ENCODE data around the gene HIPK4.

HIPK4 gene

GRCh38 chr19:40367577-40368434 lies 22.2 kb downstream of the HIPK4 start:
- no peak for DNase-seq (ENCODE audit: low read depth)

DNA sequence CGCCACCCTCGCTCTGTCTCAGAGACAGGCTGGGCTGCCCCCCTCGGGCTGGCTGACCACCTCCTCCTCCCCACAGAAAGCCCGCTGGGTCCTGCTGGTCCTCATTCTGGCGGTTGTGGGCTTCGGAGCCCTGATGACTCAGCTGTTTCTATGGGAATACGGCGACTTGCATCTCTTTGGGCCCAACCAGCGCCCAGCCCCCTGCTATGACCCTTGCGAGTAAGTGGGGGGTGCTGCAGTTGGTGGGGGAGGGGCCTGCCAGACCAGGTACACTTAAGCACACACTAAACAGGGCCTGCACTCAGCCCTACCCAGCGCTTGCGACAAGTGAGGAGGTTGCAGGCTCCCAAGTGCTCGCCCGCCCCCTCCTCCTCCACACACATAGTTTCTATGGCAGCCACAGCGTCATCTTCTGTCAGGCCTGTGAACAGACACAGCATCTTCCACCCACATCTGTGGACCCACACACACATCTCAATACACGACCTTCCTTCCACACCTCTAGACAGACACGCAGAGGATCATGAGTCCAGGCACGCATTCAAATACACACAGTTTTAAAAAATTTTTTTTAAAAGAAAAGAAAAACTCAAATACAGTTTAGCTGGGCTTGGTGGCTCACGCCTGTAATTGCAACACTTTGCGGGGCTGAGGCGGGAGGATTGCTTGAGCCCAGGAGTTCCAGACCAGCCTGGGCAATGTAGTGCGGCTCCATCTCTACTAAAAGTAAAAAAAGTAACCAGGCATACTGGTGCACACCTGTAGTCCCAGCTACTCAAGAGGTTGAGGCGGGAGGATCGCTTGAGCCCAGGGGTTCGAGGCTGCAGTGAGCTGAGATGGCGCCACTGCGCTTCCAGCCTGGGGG lies 23.1 kb downstream of the HIPK4 start:
- no peak for DNase-seq (ENCODE audit: low read depth)

GRCh38 chr19:40365613-40366401 lies 24.2 kb downstream of the HIPK4 start:
- DNase-seq (ENCODE audit: low read depth), result no peak

- no peak for DNase-seq (ENCODE audit: low read depth)
These were observed 25.0 kb downstream of the HIPK4 start for GRCh38 chr19:40365010-40365409.

DNA sequence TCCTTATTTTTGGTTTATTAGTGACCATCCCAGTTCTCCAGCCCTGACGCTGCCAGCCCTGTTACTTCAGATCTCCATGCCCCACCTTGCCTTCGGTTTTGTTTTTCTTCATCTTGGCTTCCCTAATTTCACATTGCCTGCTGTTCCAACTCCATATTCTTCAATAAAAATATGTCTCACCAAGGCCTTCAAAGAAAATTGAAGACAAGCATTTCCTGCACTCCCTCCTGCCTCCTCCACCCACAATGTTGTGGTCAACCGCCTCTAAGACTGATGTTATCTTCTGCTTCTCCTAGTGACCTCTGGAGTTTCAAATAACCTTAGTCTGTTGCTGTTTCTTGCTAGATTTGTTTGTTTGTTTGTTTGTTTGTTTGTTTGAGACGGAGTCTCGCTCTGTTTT lies 26.9 kb downstream of the HIPK4 start:
- DNase-seq (ENCODE audit: low read depth), result no peak

DNA sequence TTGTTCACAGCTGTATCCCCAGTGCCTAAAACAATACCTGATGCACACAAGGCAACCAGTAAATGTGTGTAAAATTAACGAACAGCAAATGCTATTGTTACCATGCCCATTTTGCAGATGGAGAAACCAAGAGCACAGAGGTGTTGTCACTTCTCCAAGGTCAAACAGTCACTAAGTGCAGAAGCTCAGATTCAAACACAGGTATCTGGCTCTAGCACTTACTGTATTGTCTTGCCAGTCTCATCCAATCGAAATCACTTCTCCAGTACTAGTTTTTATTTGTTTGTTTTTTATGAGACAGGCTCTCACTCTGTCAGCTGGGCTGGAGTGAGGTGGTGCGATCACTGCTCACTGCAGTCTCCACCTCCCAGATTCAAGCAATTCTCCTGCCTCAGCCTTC lies 27.8 kb downstream of the HIPK4 start:
- DNase-seq (ENCODE audit: low read depth), result no peak

DNA sequence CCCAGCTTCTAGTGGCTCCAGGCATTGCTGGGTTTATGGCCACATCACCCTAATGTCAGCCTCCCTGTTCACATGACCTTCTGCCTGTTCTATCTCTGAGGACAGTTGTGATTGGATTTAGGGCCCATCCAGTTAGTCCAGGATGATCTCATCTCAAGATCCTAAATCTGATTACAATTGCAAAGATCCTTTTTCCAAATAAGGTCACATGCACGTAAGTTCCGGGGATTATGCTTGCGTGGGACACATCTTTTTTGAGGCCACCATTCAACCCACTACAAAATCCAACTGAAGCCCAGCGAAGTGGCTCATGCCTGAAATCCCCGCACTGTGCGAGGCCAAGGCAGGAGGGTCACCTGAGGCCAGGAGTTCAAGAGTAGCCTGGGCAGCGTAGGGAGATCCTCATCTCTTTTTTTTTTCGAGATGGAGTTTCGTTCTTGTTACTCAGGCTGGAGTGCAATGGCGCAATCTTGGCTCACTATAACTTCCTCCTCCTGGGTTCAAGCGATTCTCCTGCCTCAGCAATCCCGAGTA lies 29.2 kb downstream of the HIPK4 start:
- no peak for DNase-seq (ENCODE audit: low read depth)

DNA sequence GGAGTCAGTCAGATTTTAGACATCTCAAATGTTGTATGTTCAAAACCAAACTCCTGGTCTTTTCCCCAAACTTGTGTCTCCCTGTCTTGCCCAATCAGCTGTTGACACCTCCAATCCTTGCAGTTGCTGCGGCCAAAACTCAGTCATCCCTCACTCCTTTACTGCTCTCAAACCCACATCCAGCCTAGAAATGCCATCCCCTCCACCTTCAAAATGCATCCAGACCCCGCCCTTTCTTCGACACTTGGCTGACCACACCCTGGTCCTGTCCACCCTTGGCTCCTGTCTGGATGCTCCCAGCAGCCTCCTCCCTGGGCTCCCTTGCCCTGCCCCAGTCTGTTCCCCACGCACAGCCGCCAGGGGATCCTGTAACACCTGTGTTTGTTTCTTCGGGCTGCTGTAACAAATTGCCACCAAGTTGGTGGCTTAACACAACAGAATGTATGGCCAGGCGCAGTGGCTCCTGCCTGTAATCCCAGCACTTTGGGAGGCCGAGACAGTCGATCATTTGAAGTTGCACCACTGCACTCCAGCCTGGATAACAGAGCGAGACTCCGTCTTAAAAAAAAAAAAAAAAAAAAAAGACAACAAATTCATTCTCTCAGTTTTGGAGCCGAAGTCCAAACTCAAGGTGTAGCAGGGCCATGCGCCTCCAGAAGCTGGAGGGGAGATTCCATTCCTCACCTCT lies 29.8 kb downstream of the HIPK4 start:
- DNase-seq (ENCODE audit: low read depth), result no peak

- DNase-seq (ENCODE audit: low read depth), result no peak
These were observed 31.2 kb downstream of the HIPK4 start for GRCh38 chr19:40358773-40359172.

GRCh38 chr19:40357640-40358039 lies 32.3 kb downstream of the HIPK4 start:
- DNase-seq (ENCODE audit: low read depth), result no peak

DNA sequence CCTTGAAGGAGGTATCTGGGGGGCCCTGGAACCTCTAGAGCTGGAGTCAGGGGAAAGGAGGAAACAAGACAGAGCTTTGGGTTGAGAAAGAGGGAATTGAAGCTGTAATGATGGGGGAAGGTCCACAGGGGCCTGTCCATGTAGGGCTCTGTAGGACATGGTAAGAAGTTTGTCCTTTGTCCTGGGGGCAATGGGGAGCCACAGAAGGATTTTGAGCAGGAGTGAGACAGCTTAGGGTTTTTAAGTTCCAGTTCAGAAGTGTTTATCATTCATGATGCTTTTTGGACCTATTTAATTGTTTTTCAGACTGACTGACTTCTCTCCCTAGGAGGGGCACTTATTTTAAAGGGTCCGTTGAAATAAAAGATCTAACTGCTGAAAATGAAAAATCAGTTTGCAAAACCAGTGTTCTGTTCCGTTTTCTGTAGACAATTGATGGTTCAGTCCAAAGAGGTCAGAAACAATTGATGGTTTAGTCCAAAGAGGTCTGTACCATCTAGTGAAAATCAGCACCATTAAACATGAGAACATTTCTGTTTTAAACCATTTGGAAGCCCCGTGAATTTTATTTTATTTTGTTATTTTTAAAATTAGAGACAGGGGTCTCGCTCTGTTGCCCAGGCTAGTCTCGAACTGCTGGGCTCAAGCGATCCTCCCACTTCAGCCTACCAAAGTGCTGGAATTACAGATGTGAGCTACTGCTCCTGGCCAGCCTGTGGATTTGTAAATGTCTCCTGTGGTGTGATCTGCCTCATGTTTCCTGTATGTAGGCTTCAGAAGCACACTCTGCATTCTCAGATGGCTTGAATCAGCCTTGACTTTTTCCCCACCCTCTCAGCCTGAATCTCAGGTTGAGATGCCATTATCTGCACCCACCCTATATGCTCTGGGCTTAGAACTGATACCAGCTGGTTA lies 33.0 kb downstream of the HIPK4 start:
- no peak for DNase-seq (ENCODE audit: low read depth)

- no peak for DNase-seq (ENCODE audit: low read depth)
These were observed 33.9 kb downstream of the HIPK4 start for GRCh38 chr19:40355975-40356680.

- no peak for DNase-seq (ENCODE audit: low read depth)
These were observed 40.9 kb downstream of the HIPK4 start for GRCh38 chr19:40348961-40349507.

DNA sequence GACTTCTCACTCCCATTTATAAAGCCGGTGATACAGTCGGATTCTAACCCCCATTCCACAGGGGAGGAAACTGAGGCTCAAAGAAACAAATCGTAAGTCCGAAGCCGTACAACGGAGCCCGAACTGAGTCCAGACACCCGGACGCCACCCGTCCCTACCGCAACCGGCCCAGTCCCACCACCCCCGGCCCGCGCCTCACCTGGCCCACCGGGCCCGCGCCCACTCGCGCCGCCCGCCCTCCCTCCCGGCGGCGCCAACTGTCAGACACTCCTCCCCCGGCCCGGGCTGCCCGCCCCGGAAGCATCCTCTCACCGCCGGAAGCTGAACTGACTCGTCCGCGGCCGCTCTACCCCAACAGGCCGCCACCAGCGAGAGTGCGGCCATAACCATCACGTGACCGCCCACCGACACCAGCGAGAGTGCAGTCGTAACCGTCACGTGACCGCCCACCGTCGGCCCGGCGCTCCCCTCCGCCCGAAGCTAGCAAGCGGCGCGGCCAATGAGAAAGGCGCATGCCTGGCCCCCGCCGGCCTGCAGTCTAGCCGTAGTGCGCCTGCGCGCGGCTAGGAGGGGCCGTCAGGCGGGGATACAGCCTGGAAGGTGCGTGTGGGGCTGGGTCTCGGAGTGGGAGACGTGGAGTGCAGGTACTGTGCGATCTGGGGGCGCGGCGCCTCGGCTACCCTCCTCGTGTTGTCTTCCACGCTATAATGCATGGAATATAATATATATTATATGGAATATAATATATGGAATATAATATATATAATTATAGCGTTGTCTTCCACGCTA lies 41.7 kb downstream of the HIPK4 start, which contains the start of the genes C19orf47 and PLD3:
Gene C19orf47, minus strand, starts transcription at position 273 of the 789 bp plus-strand sequence. CDS start 6,540 bp downstream, outside the sequence.
Gene PLD3, plus strand, starts transcription at position 571 of the 789 bp plus-strand sequence. CDS start 17,789 bp downstream, outside the sequence.
- peak; percentile 98 for DNase-seq (ENCODE audit: low read depth)

GRCh38 chr19:40344422-40344821 lies 45.6 kb downstream of the HIPK4 start:
- DNase-seq (ENCODE audit: low read depth), result no peak

DNA sequence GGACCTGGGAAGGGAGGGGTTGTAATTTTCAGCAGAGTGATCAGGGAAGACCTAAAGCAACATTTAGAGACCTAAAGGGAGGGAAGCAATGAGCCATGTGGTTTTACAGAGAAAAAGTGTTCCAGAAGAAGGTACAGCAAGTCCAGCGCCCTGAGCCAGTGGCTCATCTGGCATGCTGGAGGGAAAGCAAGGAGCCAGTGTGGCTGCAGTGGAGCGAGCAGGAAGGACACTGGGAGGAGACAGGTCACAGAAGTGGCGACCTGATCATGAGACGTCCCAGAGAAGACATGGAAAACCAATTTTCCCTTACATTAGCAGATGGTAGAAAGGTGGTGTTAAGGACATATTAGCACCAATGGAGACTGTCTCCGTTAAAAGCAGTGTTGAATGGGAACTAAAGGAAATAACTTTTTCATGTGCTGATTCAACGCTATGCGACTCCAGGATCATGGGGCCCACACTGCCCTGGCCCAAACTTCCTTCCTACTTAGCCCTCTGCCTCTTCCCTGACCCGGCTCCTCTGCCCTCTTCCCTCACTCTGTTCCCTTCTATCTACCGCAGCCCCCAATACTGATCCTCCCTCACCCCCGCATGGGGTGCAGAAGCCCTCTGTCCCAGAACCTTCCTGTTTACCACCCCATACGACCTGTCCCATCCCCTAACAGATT lies 47.2 kb downstream of the HIPK4 start:
- no peak for DNase-seq (ENCODE audit: low read depth)

- no peak for DNase-seq (ENCODE audit: low read depth)
These were observed 48.1 kb downstream of the HIPK4 start for GRCh38 chr19:40341601-40342482.

Data from activated gamma-delta T cell treated with anti-CD3 and anti-CD28 coated beads, Interleukin-2, amount 50 U/mL, for 16 hours (primary cell).